GM18517 (cell line): ENCODE data around the gene FRMD4A.
"Not testable (repeated sequence)": the region's sequence is repeated elsewhere in the genome, so short reads cannot be mapped to it uniquely, and the experiment has no call there.

Experiments used
- ATAC-seq: cut with Tn5 transposase; IDR thresholded peaks from one replicate; pipeline ENCODE4 v1.9.1; 2021; ENCODE audit warnings: mild to moderate bottlenecking, moderate library complexity; ENCODE audit not compliant: unreplicated experiment

FRMD4A gene

DNA sequence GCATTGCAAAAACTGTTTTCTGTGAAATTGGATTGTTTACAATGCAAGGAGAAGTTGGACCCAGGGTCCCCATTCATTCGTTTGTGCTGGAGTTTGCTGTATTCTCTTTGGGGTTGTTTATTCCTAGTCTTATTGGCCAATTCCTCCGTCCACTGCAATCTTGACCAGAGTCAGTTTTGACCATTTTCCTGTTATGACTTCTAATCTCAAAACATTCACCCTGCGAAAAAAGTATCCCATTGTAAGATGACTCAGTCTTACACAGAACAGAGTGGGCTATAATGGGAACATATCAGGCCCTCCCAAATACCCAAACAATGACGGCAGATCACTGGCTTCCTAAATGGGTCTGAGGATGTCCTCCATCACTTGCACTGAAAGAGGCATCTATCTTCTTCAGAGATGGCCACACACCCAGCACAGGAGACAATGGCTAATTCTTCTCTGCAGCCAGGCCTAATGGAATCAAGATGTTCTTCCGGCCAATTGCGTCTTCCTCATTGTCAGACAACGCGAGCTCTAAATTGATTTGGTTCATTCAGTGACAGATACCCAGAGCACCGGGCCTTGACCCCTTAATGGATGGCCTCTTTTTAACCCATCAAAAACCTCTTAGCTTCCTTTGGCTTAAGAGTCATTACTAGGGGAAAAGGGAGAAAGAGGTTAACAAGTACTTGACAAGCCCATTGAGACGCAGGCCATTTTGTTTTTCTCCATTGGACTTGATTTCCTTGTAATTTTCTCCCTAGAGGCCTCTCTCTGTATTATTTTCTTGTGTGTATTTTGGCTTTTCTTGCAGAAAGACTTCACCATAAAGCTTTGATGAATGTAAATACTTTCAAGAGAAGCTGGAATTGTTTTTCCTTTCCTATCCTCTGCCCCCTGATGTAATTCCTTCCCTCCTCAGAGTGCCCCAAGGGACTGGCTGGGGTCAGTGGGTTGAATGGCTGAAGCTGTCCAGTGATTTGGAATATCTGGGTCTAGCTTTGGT lies 614.3 kb downstream of the FRMD4A start:
- ATAC-seq = no peak

DNA sequence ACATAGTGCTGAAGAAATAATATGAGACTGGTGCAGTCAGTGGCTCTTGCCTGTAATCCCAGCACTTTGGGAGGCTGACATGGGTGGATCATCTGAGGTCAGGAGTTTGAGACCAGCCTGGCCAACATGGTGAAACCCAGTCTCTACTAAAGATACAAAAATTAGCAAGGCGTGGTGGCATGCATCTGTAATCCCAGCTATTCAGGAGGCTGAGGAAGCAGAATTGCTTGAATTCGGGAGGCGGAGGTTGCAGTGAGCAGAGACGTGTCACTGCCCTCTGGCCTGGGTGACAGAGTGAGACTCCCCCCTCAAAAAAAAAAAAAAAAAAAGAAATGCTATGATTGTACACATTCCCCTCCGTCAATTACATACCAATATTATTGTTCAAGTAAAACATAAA lies 615.1 kb downstream of the FRMD4A start:
- not testable (repeated sequence) for ATAC-seq

DNA sequence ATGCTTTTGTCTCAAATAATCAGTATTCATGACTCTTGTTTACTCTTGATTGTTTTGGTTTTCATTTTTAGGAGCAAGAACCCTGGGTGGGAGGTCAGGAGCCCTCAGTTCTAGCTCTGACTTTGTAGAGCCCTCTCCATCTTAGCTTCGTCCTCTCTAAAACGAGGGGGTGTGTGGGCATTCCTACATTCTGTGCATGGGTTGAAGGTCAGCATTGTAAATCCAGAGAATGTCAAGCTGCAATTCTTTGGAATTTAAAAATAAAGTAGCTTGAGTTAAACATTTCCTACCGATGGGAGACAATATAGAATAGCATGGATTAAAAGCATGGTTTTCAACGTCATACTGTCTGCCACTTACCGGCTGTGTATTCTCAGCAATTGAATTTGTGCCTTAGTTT lies 615.6 kb downstream of the FRMD4A start:
- no peak for ATAC-seq

DNA sequence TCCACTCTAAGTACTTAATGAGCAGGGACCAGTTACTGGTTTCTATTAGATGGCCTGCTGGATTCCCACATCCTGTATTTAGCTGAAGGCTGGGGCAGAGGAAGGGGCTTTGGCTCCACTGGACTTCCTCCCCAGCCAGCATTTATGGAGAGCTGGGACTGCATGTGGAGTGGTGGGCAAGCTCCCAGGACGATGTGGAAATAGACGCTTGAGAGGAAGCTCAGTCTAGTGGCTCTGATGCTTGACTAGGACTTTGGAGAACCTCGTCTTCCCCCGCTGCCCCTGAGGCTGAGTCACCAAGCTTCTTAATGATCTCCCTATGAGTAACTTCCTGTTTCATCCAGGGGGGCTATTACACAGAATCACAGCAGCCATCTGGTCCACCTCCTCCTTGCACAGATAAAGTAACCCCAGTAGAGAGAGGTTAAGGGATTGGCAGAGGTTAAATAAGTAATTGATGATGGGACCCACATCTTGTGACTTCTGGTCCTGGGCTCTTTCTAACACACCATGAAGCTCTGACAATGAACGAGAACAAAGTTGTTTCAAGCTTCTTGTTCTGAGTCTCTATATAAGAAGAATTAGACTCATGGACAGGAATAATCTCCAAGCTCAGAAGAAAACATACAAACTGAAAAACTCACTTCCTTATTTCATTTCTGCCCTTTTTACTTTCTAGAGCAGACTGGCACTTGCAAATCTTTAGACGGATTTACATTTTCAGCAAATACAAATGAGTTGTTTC lies 617.7 kb downstream of the FRMD4A start:
- ATAC-seq = peak; percentile 78

DNA sequence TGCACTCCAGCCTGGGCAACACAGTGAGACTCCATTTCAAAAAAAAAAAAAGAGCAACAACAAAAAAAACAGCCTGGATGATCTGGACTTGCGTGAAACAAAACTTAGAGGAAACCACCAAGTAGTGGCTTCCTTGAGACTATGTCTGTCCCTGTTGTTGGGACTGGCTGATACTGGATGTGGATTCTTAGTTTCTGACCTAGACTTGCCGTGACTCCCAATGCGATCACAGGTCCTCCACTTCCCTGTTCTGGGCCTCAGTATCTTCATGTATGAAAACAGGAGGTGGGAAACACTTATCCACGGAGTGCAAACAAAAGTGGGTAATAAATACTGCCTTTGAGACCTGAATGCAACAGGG lies 618.3 kb downstream of the FRMD4A start:
- ATAC-seq = no peak

DNA sequence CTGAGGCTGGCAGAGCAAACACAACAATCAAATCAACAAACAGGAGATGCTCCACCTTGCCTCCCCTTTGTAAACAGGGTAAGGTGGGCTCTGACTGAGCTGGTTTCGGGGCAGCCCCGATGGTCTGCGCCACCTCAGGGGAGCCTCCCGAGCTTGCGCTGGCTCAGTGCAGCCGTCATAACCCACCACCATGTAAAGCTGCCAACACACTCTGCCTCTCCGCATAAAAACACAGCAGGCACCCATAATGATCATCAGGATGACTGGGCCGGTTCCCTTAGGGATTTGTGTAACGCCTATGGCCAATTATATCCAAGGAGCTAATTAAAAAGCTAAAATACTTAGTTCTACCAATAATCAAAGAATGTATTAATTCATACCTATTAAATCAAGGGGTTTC lies 619.4 kb downstream of the FRMD4A start:
- ATAC-seq = no peak

DNA sequence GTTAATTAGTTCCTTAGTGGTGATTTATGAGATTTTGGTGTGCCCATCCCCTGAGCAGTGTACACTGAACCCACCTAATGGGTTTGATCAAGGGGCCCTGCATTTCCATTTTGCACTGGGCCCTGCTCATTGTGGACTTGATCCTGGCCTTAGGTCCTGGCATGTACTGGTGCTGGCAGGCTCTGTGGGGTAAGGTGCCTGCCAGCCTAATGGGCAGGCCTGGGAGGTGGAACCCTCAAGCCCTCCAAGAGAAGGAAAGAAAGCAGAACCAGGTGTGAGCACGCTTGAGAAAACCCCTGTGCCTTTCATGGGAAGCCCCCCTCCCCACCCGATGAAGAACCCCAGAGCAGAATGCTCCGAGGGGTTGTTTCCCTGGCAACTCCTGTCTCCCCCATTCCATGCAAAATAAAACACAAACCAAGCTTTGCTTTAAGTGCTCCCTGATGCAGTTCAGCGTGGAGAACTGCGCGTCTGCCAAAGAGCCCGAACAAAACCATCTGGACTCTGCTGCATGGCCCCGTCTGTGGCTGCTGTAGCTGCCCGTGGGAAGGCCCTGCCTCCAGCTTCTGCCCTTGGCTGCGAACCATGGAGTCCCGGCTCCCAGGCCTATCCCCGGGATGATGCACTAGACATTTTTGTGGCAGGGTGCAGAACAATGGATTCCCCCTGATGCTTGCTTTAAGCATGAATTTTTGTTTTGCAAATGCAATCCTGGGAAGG lies 620.6 kb downstream of the FRMD4A start:
- no peak for ATAC-seq

DNA sequence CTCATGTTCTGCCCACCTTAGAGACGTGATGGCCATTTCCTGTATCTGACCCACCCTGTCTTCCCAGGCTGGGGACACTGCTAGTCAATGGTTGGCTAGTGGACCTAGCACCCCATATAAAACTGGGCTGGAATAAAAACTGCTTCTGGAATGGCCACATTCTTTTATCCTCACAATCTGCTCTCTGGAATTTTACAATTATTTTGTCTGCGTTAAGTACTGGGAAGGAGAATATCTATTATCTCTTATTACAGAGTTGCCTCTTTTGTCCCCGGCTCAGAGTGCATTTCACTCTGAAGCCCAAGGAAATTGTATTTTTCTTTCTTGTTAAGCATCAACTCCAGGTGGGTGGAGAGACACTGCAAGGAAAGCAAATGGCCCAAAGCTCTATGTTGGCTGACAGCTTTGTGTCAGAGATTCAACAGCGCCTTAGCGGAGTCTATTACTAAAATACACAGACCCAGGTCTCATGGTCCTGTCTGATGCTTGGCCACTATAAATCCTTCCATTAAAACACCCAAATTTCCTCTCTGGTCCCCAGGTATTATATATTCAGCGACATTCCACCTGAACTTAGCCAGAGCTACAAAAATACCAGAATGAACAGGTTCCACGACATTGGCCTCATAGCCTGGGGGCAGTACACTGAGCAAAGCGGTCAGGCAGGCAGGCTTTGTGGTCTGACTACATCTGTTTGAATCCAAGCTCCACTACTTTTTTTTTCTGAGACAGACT lies 622.3 kb downstream of the FRMD4A start:
- ATAC-seq = no peak

DNA sequence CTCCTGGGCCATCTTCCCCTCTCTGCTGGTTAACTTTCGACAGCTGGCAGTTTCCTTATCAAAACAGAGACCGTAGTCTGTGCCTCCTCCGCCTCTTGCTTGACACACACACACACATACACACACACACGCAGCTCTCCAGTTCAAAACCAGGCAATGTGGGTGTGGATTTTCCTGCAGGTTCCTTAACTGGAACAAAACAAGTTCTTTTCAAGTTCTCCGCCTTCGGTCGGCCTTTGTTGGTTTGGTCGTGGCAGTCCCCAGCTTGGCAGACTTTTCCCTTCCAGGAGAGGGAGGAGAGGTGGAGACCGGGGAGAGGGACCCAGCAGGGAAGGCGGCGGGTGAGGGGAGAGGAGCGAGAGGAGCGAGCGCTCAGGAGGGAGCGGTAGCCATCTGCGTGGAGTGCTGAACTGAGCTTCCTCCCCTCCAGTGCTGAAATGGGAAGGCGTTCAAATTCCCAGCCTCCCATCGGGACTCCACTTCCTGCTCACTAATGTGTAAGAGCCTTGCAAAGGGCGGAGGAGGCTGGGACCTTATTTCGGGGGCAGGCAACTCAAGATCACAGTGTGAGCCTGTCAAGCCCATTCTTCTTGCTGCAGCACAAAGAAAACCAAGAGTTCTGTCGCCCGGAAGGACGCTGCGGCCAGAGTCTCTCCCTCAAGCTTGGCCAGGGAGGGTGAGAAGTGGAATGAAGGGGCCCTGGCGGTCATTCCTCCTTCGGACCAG lies 623.4 kb downstream of the FRMD4A start:
- ATAC-seq = peak; percentile 52

DNA sequence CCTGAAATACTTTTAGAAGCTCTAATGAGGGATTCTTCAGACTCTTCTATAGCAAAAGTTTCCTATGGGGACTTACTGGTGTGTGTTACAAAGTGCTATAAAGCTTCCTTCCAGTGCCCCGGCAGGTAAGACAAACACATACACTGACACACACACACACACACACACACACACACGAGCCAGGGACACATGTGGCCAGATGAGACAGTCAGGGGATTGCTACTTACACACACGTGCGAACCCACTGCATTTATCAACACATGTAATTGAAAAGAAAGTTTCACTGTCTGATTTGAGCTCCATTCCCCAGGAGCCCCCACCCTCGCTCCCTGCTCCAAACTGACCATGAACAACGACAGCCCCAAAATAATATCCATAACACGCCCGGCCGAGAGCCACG lies 624.1 kb downstream of the FRMD4A start:
- ATAC-seq = no peak

DNA sequence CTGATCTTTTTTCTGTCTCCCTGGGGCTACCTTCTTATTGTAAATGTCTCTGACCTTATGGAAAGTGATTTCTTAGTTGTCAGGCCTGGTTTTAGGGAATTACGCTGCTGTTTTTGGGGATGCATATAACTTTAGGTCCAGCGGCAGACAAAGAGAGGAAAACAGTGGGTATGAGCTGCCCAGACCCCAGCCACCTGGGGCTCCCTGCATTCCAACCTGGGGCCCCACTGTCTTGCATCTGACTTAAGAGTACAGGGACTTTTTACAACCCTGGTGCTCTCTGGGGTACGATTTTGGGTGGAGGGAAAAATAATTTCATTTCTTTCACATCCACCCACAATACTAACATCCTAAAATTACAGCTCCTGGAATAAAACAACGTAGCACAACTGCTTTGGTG lies 624.5 kb downstream of the FRMD4A start:
- ATAC-seq = no peak

DNA sequence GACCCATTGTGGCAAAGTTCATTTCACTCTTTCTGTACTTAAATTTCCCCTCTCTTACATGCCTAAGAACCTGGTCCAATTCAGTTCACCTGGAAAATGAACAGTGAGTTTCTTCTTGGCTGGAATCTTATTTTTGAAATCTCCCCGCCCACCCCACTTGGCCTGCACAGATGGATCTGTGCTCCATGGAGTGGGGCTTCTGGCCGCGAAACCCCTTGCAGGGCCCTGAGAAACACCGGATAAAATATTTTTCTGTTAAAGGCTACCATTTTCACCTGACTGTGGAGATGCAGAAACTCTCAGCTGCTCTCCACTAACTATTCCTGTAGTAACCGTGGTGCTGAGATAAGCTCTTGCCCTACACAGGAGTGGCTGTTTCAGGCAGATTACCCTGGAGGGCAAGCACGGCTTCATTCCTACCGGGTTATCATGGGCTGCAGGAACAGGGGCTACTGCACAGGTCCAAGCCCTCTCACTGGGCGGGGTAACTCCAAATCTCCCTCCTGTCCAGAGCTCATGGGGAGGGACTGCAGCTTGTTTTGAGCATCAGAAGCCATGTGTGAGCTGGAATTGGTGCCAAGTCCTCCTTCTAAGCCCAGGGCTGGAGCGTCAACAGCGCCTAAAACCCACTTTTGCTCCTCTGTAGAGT lies 625.1 kb downstream of the FRMD4A start:
- ATAC-seq = no peak

DNA sequence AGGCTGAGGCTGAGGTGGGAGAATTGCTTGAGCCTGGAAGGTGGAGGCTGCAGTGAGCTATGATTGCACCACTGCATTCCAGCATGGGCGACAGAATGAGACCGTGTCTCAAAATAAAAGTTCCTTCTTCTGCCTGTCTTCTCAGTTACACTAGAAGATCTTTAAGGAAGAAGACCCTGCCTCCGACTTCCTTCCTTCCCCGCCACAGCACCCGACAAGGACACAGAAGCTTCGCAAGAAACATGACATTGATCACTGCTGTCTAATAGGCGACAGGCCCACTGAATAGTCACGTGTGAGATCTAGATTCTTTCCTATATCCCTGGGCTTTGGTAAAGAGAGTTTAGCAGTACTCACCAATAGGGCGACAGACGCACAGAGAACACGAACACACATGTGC lies 625.8 kb downstream of the FRMD4A start:
- ATAC-seq = no peak

DNA sequence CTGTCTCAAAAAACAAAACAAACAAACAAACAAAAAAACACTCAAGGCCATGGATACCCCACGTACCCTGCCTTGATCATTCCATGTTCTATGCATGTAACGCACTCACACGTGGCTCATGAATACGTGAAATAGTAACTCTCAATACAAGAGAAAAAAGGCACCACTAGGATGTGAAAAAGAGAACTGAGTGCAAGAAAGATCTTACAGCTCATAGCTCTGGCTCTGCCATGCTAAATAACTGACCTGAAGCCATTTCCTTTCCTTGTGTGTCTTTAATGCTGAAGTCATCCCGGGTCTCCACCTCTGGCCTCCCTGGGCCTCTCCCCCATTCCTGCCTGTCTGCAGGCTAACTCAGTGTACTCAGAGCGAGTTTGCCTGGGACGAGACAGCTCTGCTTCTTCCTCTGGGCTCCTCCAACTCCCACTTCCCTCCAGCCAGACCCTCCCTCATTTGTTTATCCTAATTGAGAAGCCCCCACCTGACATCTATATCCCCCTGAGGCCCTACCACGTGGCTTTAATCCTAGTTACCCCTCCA lies 626.7 kb downstream of the FRMD4A start:
- no peak for ATAC-seq

DNA sequence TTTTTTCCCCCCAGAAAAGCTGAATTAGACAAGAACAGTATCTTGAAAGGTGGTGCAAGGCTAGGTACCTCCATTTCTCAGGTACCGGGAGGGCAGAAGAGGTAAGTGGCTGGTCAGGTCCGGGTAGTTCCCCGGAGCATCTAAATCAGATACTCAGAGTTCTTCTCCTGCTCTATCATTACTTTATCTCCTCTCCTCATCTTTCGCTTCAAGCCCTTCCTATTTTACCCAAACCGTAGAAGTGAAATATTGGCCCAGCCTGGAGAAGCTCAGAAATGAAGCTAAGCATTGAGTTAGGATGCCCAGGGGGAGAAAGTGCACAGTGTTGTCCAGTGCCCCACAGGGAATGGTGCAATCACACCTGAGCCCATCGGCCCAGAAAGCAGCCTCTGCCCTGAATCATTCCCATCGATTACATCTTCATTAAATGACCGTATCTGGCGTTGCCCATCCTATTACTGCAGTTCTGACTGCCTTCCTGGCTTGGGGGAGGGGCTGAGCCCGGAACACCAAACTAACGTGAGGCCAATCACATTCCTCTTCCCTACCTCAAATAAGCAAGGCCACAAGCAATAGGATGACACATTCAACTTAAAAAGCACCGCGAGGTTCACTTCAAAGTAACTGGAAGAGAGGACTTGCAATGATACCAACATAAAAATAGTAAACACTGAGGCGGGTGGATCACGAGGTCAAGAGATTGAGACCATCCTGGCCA lies 627.5 kb downstream of the FRMD4A start:
- ATAC-seq = no peak

DNA sequence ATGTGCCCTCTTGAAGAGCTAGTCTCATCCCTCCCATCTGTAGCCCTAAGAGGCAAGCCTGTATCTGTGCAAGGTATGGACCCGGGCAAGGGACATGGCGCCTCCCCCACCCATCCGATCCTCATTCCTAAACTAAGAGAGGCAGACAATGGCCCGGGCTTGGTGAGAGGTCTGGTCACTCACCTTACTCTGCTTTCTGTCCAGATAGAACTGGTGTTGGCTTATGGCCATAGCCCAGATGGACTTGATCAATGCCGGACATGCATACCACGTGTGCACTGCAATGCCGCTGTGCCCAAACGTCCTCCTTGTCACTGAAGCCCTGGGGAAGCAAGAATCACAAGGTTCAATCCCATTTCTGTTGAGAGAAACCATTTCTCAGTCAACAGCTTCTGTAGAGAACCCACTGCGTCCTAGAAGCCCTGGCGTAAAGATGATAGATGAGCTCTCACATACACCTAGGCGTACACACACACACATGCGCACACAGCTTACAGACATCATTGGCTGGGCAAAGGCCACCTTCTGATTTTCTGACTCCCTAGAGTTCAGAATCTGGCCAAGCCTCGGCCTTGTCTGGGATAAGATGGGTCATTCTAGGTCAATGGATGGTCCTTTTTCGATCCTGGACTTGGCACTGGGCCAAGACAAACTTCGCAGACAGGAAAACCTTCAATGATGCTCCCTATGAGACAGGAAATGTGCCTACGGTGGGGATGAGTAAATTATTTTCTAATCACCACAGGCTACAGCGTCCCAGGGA lies 629.4 kb downstream of the FRMD4A start:
- ATAC-seq = no peak

DNA sequence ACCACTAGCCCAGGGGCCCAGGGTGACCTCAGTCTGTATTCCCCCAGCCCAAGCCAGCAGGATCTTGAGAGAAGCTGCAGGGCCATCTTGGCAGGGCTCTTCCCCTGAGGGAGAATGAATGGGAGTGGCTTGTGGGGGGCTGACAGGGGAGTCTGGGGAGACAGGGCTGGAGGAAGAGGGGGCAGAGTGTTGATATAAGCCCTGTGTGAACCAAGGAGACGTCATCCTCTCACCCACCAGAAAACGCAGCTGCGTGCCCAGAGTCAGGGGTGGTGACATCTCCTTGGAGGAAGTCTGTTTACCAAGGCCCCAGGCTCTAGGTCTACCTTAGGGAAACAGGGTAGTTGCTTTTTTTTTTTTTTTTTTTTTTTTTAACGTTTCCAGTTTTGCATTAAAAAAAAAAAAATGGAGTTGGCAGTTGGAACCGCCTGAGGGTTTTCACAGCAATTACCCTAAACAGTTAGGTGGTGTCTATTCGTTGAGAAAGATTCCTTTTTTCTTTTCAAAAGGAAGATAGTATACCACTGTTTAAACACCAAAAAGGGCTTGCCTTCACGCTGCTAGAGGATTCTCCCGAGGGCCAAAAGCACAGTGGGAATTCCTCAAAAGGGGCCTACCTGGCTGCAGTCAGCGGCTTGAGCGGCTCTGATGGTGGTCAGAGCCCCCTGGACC lies 630.1 kb downstream of the FRMD4A start:
- ATAC-seq = no peak
